Measurements from ENCODE around the gene RITA1. TPM values are rescaled to one million over a fixed set of nuclear protein-coding genes. Genes with fewer than 3 reads are reported as not detected.

Gene RITA1
- total and polyA plus RNA-seq, 2 donors from 2014 or later = 14.6 to 31.6 TPM

- Histone ChIP-seq H3K27ac (ENCODE audit: low read depth in 2 of 2, low read length in 2 of 2) (peak overlapping the region; percentile 89 to 96), H3K27me3 (ENCODE audit: control insufficient read depth, insufficient read depth, low read length) (no peaks in the 10 kb centered on the region), H3K36me3 (ENCODE audit: control insufficient read depth in 2 of 3, insufficient read depth in 3 of 3, low read length in 3 of 3) (peaks cover 0 to 6% (median 2%) of the 10 kb centered on the region in 3 donors), H3K4me1 (ENCODE audit: control insufficient read depth in 2 of 3, insufficient read depth in 2 of 3, low read depth in 1 of 3, low read length in 3 of 3) (peaks cover 0 to 15% (median 8%) of the 10 kb centered on the region in 3 donors), H3K9me3 (ENCODE audit: control insufficient read depth in 2 of 3, insufficient read depth in 1 of 3, low read length in 3 of 3) (no peaks in the 10 kb centered on the region), H3K9ac (ENCODE audit: low read length in 3 of 3) (peak overlapping the region; percentile 24 to 95 (median 52)), H3K4me3 (ENCODE audit: low read length in 3 of 3) (peak overlapping the region; percentile 56 to 83 (median 71))
- intact Hi-C loops (cut with DNase I) = no loop called here
- DNase-seq = peak in 2 of 5 donors; percentile 33 to 79
- FAIRE-seq = no peak
- no peak for TF ChIP-seq CTCF (IDR thresholded peaks at IDR 0.05; ENCODE audit: borderline replicate concordance, extremely low read depth, insufficient read depth)
Measured at GRCh38 chr12:113221997-113222729, 36.6 kb downstream of the RITA1 start.

GRCh38 chr12:113222730-113223531, 37.4 kb downstream of the RITA1 start:
- no peaks in the 10 kb centered on the region for H3K27me3 ChIP-seq (ENCODE audit: control insufficient read depth, insufficient read depth, low read length)
- peak overlapping the region in 2 of 3 donors; percentile 24 to 95 for H3K9ac ChIP-seq (ENCODE audit: low read length in 3 of 3)
- no peaks in the 10 kb centered on the region for H3K9me3 ChIP-seq (ENCODE audit: control insufficient read depth in 2 of 3, insufficient read depth in 1 of 3, low read length in 3 of 3)
- peak overlapping the region; percentile 12 to 83 (median 71) for H3K4me3 ChIP-seq (ENCODE audit: low read length in 3 of 3)
- H3K36me3 ChIP-seq (ENCODE audit: control insufficient read depth in 2 of 3, insufficient read depth in 3 of 3, low read length in 3 of 3) = peaks cover 0 to 13% (median 4%) of the 10 kb centered on the region in 3 donors
- intact Hi-C loops (cut with DNase I) = no loop called here
- TF ChIP-seq CTCF (IDR thresholded peaks at IDR 0.05; ENCODE audit: borderline replicate concordance, extremely low read depth, insufficient read depth) = no peak
- H3K4me1 ChIP-seq (ENCODE audit: control insufficient read depth in 2 of 3, insufficient read depth in 2 of 3, low read depth in 1 of 3, low read length in 3 of 3) = peaks cover 5 to 16% (median 8%) of the 10 kb centered on the region in 3 donors
- DNase-seq (peak in 4 of 5 donors; percentile 61 to 92 (median 84)), FAIRE-seq (peak; percentile 54)
- H3K27ac ChIP-seq (ENCODE audit: low read depth in 2 of 2, low read length in 2 of 2) = peak overlapping the region; percentile 89 to 96

- Histone ChIP-seq H3K27me3 (ENCODE audit: control insufficient read depth, insufficient read depth, low read length) (no peaks in the 10 kb centered on the region), H3K9me3 (ENCODE audit: control insufficient read depth in 2 of 3, insufficient read depth in 1 of 3, low read length in 3 of 3) (no peaks in the 10 kb centered on the region), H3K27ac (ENCODE audit: low read depth in 2 of 2, low read length in 2 of 2) (no peak overlapping the region), H3K36me3 (ENCODE audit: control insufficient read depth in 2 of 3, insufficient read depth in 3 of 3, low read length in 3 of 3) (peaks cover 0 to 30% (median 7%) of the 10 kb centered on the region in 3 donors), H3K4me1 (ENCODE audit: control insufficient read depth in 2 of 3, insufficient read depth in 2 of 3, low read depth in 1 of 3, low read length in 3 of 3) (peaks cover 8 to 26% (median 24%) of the 10 kb centered on the region in 3 donors), H3K4me3 (ENCODE audit: low read length in 3 of 3) (no peak overlapping the region), H3K9ac (ENCODE audit: low read length in 3 of 3) (no peak overlapping the region)
- intact Hi-C loops (cut with DNase I) = no loop called here
- no peak for TF ChIP-seq CTCF (IDR thresholded peaks at IDR 0.05; ENCODE audit: borderline replicate concordance, extremely low read depth, insufficient read depth)
- DNase-seq = peak in 1 of 5 donors; percentile 2
- FAIRE-seq = no peak
Measured at GRCh38 chr12:113224955-113225354, 39.4 kb downstream of the RITA1 start.

Data from kidney (tissue), 14 donors.